SK-N-MC (cell line): Measurements from ENCODE around the gene ACTR3.

Experiments used
- EZH2 ChIP-seq: fragments of 200-600 bp; sonication (generic); IDR thresholded peaks from one replicate; pipeline ENCODE4 v1.6.1; 2017; ENCODE audit warnings: antibody characterized with exemption
- FOXP2 ChIP-seq: optimal IDR thresholded peaks from 2 replicates; pipeline ENCODE3; 2011; ENCODE audit warnings: mild to moderate bottlenecking, moderate library complexity; ENCODE audit not compliant: insufficient read depth; ENCODE audit errors: extremely low read length, control extremely low read depth
- POLR2AphosphoS5 ChIP-seq: IDR thresholded peaks from 2 replicates; pipeline ENCODE4 v1.6.1; 2012; ENCODE audit warnings: mild to moderate bottlenecking, low read depth, low read length, borderline replicate concordance

DNA sequence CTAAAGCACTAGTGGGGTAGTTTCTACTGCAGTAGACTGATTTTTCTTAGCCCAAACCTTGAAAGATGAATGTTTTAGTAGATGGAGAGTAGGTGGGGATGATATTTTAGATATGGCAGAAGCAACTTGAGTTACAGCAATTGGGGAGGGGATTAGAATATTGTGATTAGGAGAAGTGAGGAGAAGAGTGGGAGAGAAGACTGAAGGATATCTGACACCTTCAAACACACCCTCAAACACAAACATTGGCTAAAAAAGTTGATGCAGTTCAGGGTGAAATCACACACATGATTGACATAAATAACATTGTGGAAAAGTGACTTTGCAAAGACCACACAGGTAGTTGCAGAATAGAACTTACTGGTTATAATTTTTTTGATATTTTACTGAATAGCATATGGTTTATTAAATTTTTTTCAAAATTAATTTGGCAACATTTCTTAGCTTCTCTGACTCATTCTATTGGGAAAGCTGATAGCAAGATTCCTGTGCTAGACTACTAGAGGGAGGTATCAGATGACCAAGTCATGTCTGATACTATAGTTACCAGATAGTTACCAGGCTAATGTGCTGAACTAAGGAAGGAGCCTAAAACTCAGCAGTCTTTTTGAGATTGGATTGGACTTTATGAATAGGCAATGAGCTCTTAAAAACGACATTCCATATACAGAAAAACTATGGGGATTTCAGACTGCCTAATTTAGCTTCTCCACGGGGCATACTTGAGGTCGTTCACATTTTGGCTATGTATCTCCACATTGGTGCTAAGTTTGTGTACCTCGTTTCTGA is 73.0 kb downstream of the ACTR3 start:
- no peak for TF ChIP-seq EZH2
- no peak for TF ChIP-seq POLR2AphosphoS5
- no peak for TF ChIP-seq FOXP2
